ENCODE data around the gene NEXN.

- TF ChIP-seq CTCF (IDR thresholded peaks at IDR 0.05; ENCODE audit: insufficient read depth, low read length, poor library complexity, severe bottlenecking) = no peak
- TF ChIP-seq EZH2phosphoT487 (conservative IDR thresholded peaks at IDR 0.05; ENCODE audit: low read length) = no peak
Measured at GRCh38 chr1:77983997-77984355, 95.6 kb downstream of the NEXN start.
